ENCODE results near the gene ADAM8. TPM values are rescaled to one million over a fixed set of nuclear protein-coding genes. Genes with fewer than 3 reads are reported as not detected.

The ADAM8 gene
- total RNA-seq, 2 experiments from 2014 or later, result 10.0 to 16.3 TPM

- Histone ChIP-seq H3K36me3 (ENCODE audit: insufficient read depth, low read length) (peaks cover 32% of the 10 kb centered on the region), H3K4me3 (ENCODE audit: low read depth, low read length, poor library complexity, severe bottlenecking) (peak overlapping the region; percentile 82), H3K9me3 (ENCODE audit: low read length) (no peaks in the 10 kb centered on the region), H2AFZ (ENCODE audit: low read length) (no peak overlapping the region), H3K79me2 (ENCODE audit: insufficient read depth, low read depth, low read length) (peaks cover 33% of the 10 kb centered on the region), H3K4me2 (ENCODE audit: low read length) (peak overlapping the region; percentile 88), H3K4me1 (ENCODE audit: insufficient read depth, low read length, poor library complexity, severe bottlenecking) (peaks cover 12% of the 10 kb centered on the region), H4K20me1 (ENCODE audit: insufficient read depth, low read length) (no peaks in the 10 kb centered on the region), H3K27ac (ENCODE audit: low read depth, low read length, poor library complexity, severe bottlenecking) (no peak overlapping the region), H3K9me2 (ENCODE audit: insufficient read depth, low read length) (no peaks in the 10 kb centered on the region)
- ChIA-PET POLR2A (interaction anchor here (1.2 kb wide), 1 partner anchor 83 kb away, joined by 3 read pairs; no protein-coding TSS in a partner anchor), CTCF (ENCODE audit: unreplicated experiment) (interaction anchor here (1.1 kb wide), 1 partner anchor 23 kb away, joined by 3 read pairs; no protein-coding TSS in a partner anchor)
- no TSS peak for BruUV-seq (replicated peaks)
- no peak for DNase-seq (ENCODE audit: low spot score)
- intact Hi-C loops (cut with micrococcal nuclease; ENCODE audit: unreplicated experiment), result loop anchor here (1.0 to 5.0 kb wide), 3 partner anchors 45 to 190 kb away; partner anchors contain the start of gene MTG1
- TF ChIP-seq CTCF (conservative IDR thresholded peaks at IDR 0.05; ENCODE audit: low read length), result no peak
- TF ChIP-seq EZH2phosphoT487 (IDR thresholded peaks at IDR 0.05; ENCODE audit: borderline replicate concordance, low read depth, low read length), result no peak
Observed at GRCh38 chr10:133306941-133307379, 30.3 kb upstream of the ADAM8 start.

GRCh38 chr10:133306097-133306476 lies 29.4 kb upstream of the ADAM8 start:
- Histone ChIP-seq H3K27ac (ENCODE audit: low read depth, low read length, poor library complexity, severe bottlenecking) (no peak overlapping the region), H3K4me2 (ENCODE audit: low read length) (no peak overlapping the region), H4K20me1 (ENCODE audit: insufficient read depth, low read length) (no peaks in the 10 kb centered on the region), H3K4me1 (ENCODE audit: insufficient read depth, low read length, poor library complexity, severe bottlenecking) (peaks cover 12% of the 10 kb centered on the region), H2AFZ (ENCODE audit: low read length) (no peak overlapping the region), H3K36me3 (ENCODE audit: insufficient read depth, low read length) (peaks cover 24% of the 10 kb centered on the region), H3K4me3 (ENCODE audit: low read depth, low read length, poor library complexity, severe bottlenecking) (no peak overlapping the region), H3K9me2 (ENCODE audit: insufficient read depth, low read length) (no peaks in the 10 kb centered on the region), H3K79me2 (ENCODE audit: insufficient read depth, low read depth, low read length) (peaks cover 33% of the 10 kb centered on the region), H3K9me3 (ENCODE audit: low read length) (no peaks in the 10 kb centered on the region)
- ChIA-PET CTCF (ENCODE audit: unreplicated experiment) (no interaction called here), POLR2A (interaction anchor here (1.2 kb wide), 1 partner anchor 84 kb away, joined by 3 read pairs; no protein-coding TSS in a partner anchor)
- no peak for TF ChIP-seq CTCF (conservative IDR thresholded peaks at IDR 0.05; ENCODE audit: low read length)
- TF ChIP-seq EZH2phosphoT487 (IDR thresholded peaks at IDR 0.05; ENCODE audit: borderline replicate concordance, low read depth, low read length), result no peak
- intact Hi-C loops (cut with micrococcal nuclease; ENCODE audit: unreplicated experiment), result loop anchor here (5.0 kb wide), 2 partner anchors 44 to 86 kb away; partner anchors contain the start of gene MTG1
- no TSS peak for BruUV-seq (replicated peaks)
- DNase-seq (ENCODE audit: low spot score), result no peak

- H3K9me2 ChIP-seq (ENCODE audit: insufficient read depth, low read length), result no peaks in the 10 kb centered on the region
- no peaks in the 10 kb centered on the region for H3K9me3 ChIP-seq (ENCODE audit: low read length)
- no peak overlapping the region for H2AFZ ChIP-seq (ENCODE audit: low read length)
- CTCF ChIA-PET (ENCODE audit: unreplicated experiment), result no interaction called here
- H3K4me2 ChIP-seq (ENCODE audit: low read length), result no peak overlapping the region
- peaks cover 5% of the 10 kb centered on the region for H3K4me1 ChIP-seq (ENCODE audit: insufficient read depth, low read length, poor library complexity, severe bottlenecking)
- TF ChIP-seq CTCF (conservative IDR thresholded peaks at IDR 0.05; ENCODE audit: low read length), result no peak
- TF ChIP-seq EZH2phosphoT487 (IDR thresholded peaks at IDR 0.05; ENCODE audit: borderline replicate concordance, low read depth, low read length), result no peak
- H3K79me2 ChIP-seq (ENCODE audit: insufficient read depth, low read depth, low read length), result peaks cover 30% of the 10 kb centered on the region
- H4K20me1 ChIP-seq (ENCODE audit: insufficient read depth, low read length), result no peaks in the 10 kb centered on the region
- POLR2A ChIA-PET, result interaction anchor here (0.6 kb wide), 1 partner anchor 86 kb away, joined by 3 read pairs; no protein-coding TSS in a partner anchor
- peaks cover 38% of the 10 kb centered on the region for H3K36me3 ChIP-seq (ENCODE audit: insufficient read depth, low read length)
- no peak overlapping the region for H3K4me3 ChIP-seq (ENCODE audit: low read depth, low read length, poor library complexity, severe bottlenecking)
- no TSS peak for BruUV-seq (replicated peaks)
- intact Hi-C loops (cut with micrococcal nuclease; ENCODE audit: unreplicated experiment), result no loop called here
- DNase-seq (ENCODE audit: low spot score), result no peak
- H3K27ac ChIP-seq (ENCODE audit: low read depth, low read length, poor library complexity, severe bottlenecking), result no peak overlapping the region
Observed at GRCh38 chr10:133303206-133303605, 26.5 kb upstream of the ADAM8 start.

Measured in OCI-LY7 (cell line).